ENCODE results near the gene MRPL36.
A peak's percentile ranks its signal among the peaks of the same experiment; 100 is the strongest.
"Not testable (repeated sequence)": the region's sequence is repeated elsewhere in the genome, so short reads cannot be mapped to it uniquely, and the experiment has no call there.

The MRPL36 gene

GRCh38 chr5:1814183-1815020 lies 14.8 kb upstream of the MRPL36 start:
- DNase-seq, result no peak

- no peak for DNase-seq
These were observed 11.0 kb upstream of the MRPL36 start for GRCh38 chr5:1810581-1811101.

- no peak for DNase-seq
These were observed 9.9 kb upstream of the MRPL36 start for GRCh38 chr5:1809416-1810035.

- DNase-seq, result no peak
These were observed 8.8 kb upstream of the MRPL36 start for GRCh38 chr5:1808439-1808838.

GRCh38 chr5:1807451-1808185 lies 8.0 kb upstream of the MRPL36 start:
- no peak for DNase-seq

GRCh38 chr5:1806974-1807373 lies 7.3 kb upstream of the MRPL36 start:
- DNase-seq, result no peak

- DNase-seq, result no peak
These were observed 6.6 kb upstream of the MRPL36 start for GRCh38 chr5:1806199-1806598.

- DNase-seq, result no peak
These were observed 6.1 kb upstream of the MRPL36 start for GRCh38 chr5:1805736-1806135.

- DNase-seq, result no peak
These were observed 5.7 kb upstream of the MRPL36 start for GRCh38 chr5:1805326-1805725.

GRCh38 chr5:1804001-1804690 lies 4.5 kb upstream of the MRPL36 start:
- DNase-seq, result no peak

GRCh38 chr5:1803192-1803591 lies 3.6 kb upstream of the MRPL36 start:
- no peak for DNase-seq

GRCh38 chr5:1801967-1802295 lies 2.3 kb upstream of the MRPL36 start:
- no peak for DNase-seq

GRCh38 chr5:1801222-1801966 lies 1.8 kb upstream of the MRPL36 start, which contains the start of gene NDUFS6:
NDUFS6 (plus strand) TSS chr5:1801407; CDS start chr5:1801418, 11 bp downstream.
- DNase-seq, result peak; percentile 78

GRCh38 chr5:1800472-1801221 lies 1.0 kb upstream of the MRPL36 start:
- DNase-seq, result peak; percentile 51 to 57

- peak in 1 of 2 donors; percentile 15 for DNase-seq
These were observed 481 bp downstream of the MRPL36 start for GRCh38 chr5:1799110-1799601.

- DNase-seq, result not testable (repeated sequence)
These were observed 1.0 kb downstream of the MRPL36 start for GRCh38 chr5:1798589-1798988.

- DNase-seq, result no peak
These were observed 1.8 kb downstream of the MRPL36 start for GRCh38 chr5:1797855-1798254.

GRCh38 chr5:1797103-1797800 lies 2.4 kb downstream of the MRPL36 start:
- DNase-seq, result no peak

GRCh38 chr5:1796371-1797102 lies 3.1 kb downstream of the MRPL36 start:
- no peak for DNase-seq

GRCh38 chr5:1795931-1796330 lies 3.7 kb downstream of the MRPL36 start:
- DNase-seq, result no peak
